ENCODE data around the gene ZNF469.

- TF ChIP-seq CTCF (IDR thresholded peaks at IDR 0.05) (no peak), POLR2AphosphoS5 (IDR thresholded peaks at IDR 0.05) (no peak), POLR2A (IDR thresholded peaks at IDR 0.05) (no peak)
Measured at GRCh38 chr16:88368994-88369393, 13.8 kb upstream of the ZNF469 start.

Data from transverse colon (tissue), 4 donors.